Dedifferentiated amniotic fluid mesenchymal stem cell (primary cell): Measurements from ENCODE around the gene B4GALNT3.

Experiments
- DNase-seq: peaks from one replicate; pipeline ENCODE4 v3.0.0-alpha.2; 2016; ENCODE audit errors: extremely low spot score

Gene B4GALNT3

DNA sequence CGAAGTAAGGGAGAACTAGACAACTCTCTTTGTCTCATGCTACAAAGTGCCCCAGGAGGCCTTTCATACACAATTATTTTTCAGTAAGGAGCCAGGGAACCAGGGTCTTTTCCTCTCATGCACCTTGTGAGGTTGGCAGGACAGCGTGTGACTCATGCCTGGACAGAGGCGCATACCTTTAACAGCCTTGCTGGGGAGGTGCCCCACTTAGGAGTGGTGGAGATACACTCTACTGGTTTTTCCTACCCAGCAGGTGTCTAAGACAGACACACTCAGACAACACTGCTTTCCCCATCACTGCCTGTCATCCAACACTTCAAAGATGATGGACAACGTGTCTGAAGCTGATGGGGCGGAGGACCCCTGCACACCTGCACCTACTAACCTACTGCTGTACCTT lies 49.1 kb downstream of the B4GALNT3 start:
- DNase-seq, result no peak

DNA sequence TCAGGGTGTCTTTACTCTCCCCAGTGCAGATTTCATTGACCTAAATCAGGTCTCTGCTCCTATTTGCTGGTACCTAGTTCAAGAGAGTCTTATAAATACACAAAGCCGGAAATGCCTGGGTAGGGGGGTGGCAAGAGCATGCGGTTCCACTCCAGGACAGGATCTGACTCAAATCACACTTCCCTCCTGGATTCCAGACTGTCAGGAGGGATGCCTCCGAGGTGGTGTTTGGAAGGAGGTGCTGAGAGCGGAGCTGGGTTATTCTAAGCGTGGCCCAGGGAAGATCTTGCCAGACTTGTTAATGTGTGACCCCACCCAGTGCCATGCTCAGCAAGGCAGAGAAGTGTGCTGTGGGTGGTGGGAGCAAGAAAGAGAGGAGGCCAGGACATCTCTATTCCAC lies 49.8 kb downstream of the B4GALNT3 start:
- no peak for DNase-seq

DNA sequence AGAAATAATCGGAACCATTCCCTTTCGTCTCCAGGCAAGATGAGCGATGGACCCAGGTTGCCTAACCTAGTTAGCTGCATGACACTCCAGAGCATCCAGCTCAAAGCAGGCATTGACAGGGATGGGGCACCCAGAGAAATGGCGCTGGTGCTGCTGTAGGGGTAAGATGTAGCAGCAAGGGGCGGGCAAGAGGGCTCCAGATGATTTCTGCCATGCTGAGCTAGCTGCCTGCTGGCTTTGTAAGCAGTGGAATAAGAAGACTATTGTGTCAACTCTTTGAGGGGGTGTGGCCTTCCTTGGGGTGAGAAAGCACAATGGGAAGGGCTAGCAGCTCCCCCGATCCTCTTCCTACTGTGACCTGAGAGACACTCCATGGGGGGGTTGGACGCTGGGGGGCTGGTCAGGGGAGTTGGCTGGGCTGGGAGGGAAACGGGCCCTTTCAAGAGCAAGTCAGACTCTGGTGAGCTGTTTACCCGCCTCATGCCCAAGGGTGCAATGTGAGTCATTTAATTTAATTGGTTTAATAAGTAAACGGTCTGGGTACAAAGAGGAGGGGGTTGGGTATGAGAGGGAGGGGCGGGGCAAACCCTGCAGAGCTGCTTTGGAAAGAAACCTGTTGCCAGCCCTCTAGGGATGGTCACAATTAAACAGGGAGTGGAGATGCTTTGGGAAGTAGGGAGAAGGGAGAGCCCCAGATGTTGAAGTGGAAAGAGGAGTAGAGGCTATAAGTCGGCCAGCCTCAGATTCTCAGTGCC lies 50.5 kb downstream of the B4GALNT3 start:
- DNase-seq, result no peak

DNA sequence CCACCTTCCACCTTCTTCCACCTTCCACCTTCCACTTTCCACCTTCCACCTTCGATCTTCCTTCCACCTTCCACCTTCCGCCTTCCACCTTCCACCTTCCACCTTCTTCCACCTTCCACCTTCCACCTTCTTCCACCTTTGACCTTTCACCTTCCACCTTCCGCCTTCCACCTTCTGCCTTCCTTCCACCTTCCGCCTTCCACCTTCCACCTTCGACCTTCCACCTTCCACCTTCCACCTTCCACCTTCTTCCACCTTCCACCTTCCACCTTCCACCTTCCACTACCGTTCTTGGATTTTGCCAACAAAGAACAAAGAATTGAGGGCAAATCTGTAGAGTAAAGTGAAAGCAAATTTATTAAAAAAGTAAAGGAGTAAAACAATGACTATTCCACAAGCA lies 53.2 kb downstream of the B4GALNT3 start:
- no peak for DNase-seq

DNA sequence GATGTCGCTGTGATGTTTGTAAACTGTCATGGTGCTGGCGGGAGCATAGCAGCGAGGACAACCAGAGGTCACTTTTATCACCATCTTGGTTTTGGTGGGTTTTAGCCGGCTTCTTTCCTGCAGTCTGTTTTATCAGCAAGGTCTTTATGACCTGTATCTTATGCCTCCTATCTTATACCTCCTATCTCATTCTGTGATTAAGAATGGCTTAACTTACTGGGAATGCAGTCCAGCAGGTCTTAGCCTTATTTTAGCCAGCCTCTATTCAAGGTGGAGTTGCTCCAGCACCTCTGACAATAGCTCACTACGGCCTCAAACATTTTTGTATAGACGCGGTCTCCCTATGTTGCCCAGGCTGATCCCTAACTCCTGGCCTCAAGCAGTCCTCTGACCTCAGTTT lies 53.7 kb downstream of the B4GALNT3 start:
- DNase-seq, result no peak

DNA sequence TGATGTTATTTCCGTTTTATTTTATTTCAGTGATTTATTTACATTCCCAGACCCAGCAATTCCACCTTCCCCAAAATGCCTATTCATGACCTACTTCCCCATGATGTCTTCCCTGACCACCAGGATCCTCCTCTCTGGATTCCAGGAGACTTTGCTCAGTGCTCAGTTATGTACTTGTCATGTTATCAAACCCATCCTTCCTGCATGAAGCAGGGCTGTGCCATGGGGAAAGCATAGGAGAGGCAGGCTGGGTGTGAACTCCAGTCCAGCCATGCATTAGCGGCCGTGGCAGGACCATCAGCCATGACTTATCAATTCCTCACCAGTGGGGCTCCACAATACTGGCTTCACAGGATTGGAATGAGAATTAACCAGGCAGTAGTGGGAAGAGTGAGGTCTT lies 57.8 kb downstream of the B4GALNT3 start:
- no peak for DNase-seq

DNA sequence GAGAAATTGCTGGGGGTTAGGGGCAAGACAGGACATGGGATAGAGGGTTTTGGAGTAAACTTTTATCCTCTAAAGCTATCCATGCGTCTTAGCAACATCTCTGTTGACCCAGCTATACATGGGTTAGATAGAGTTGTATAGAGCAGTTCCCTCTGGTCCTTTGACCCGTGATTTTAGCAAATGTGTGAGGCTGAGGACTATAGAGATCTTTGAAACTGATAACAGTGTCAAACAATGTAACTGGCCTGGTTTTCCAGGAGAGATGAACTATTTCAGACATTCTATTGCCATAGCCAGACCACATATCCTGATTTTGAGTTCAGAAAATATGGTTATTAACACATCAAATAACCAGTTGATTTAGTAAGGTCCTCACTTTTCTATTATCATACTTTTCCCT lies 60.4 kb downstream of the B4GALNT3 start:
- DNase-seq, result no peak

DNA sequence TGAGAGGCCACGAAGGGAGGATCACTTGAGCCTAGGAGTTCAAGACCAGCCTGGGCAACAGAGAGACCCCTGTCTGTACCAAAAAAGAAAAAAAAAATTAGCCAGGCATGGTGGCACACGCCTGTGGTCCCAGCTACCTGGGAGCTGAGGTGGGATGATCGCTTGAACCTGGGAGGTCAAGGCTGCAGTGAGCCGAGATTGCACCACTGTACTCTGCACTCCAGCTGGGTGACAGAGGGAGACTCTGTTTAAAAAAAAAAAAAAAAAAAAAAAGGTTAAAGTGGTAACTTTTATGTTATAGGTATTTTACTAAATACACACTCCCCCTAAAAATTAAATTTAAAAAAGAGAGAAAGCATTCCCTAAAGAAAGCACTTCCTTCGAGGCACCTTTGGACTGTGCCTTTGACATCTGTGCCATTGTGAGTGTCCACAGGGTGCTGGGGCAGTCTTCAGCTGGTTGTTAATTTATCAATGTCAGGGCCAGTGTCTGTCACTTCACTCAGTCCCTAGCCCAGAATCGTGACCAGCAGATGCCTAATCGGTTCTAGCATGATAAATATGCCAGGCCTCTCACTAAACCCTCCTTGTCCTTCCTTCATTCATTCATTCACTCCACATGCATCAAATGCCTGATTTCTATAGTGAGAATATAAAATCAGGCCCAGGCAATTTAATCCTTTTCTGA lies 63.1 kb downstream of the B4GALNT3 start:
- DNase-seq, result no peak

DNA sequence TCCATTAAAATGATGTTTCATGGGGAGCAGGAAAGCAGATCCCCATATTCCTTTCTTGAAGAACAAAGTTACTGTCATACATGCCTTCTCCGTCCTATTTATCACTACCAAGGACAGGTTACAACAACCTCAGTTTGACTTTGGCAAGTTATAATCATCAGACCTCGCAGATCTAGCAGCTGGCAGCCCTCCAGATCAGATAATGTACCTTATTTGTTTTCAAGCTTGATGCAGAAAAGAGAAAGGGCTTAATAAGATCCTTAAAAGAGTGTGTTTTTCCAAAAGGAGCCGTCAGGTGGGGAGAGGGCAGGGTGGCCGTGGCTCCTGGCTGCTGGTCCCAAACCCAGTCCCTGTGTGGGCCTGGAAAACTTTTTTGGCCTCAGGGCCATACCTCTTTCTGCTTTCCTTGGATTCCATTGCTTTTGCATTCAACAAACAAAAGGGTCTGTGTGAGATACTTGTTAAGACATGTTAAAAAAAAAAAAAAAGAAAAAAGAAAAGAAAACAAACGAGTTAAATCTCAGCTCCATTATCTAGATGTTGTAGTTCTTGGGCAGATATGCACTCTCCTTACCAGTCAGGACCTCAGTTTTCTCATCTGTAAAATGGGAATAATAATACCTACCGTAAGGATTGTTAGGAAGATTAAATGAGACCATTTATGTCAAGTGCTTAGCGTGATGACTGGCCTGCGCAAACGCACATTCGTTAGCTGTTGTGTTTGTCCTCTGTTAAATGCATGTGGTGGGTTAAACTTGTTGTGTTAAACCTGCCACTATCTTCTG lies 64.6 kb downstream of the B4GALNT3 start:
- DNase-seq, result no peak

DNA sequence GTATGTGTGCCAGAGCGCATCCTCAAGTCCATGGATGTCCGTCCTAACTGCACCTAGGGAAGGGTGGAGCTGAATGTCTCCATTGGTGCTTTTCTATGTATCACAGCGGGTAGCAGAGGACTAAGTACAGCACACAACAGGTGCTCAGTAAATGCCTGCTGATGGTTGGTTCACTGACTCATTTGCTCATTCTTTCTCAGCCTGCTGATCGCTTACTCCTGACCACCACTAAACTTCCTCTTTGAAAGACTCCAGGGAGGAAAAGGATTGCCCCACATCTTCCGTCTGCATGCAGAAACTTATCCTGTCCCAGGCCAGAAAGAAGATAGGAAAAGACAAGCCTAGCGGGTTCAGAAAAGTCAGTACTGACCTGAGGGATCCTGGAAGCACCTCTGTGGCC lies 66.3 kb downstream of the B4GALNT3 start:
- no peak for DNase-seq

DNA sequence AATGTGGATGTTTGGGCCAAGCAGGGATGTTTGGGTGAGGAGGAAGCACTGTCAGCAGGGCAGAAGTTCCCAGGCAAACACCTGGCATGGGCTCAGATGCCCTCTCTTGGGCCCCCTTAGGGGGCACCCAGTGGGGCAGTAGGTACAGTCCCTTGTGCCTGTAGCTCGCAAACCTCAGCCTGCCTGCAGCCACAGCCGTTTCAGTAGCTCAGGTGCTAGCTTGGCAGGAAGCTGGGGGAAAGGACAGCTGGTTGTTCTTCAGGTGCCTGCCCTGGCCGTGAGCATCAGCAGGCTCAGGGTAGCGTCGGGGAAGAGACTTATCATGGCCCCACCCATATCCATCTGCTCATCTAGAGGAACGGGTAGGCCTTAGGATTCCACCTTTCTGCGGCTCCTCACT lies 67.5 kb downstream of the B4GALNT3 start:
- no peak for DNase-seq

DNA sequence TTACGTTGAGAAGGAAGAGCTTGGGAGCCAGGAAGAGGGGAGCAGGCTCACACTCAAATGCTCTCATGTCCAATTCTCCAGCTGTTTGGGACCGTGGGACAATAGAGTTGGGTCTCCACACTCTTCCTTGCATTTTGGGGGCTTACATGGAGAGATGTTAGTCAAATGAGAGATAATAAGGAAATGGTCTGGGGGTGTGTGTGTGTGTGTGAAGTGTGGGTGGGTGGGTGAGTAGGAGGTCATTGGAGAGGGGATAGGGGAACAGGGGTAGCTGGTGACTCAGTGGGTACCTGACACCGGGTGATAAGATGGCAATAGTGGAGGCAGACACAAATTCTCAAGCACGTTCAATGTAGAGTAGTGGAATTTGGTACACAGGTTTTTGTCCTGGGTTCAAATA lies 68.0 kb downstream of the B4GALNT3 start:
- DNase-seq, result no peak

DNA sequence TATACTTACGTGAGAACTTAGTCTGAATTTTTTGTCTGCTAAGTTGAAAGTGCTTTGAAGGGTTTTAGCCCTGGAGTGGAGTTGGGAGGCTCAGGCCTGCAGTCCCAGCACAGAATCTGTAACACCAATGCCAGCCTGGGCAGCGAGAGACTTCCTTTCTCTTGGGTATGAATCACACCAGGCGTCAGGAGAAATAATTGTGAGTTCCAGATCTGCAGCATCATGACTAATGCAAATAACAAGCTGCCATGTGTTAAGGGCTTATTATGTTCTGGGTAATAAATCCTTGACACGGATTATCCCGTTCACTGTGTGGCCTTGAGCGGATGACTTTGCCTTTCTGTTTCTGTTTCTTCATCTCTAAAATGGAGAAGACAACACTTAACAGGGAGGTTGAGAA lies 70.6 kb downstream of the B4GALNT3 start:
- no peak for DNase-seq

DNA sequence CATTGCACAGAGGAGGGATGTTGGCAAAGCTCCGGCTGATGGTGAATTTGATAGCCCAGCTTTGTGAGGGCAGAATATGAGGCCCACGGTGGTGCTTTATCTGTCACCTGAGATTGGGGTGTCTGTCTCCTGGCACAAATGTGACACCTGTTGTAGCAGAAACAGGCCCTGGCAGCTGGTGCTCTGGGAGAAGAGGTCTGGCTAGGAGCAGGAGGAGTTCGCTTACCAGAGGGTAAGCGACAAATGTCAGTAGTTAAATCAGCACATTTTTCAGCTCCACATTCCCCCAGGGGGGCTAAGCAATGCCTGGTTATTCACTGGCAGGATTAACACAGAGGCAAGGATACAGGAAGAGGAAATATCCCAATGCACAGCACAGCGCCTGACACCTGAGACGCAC lies 71.1 kb downstream of the B4GALNT3 start:
- DNase-seq, result no peak

DNA sequence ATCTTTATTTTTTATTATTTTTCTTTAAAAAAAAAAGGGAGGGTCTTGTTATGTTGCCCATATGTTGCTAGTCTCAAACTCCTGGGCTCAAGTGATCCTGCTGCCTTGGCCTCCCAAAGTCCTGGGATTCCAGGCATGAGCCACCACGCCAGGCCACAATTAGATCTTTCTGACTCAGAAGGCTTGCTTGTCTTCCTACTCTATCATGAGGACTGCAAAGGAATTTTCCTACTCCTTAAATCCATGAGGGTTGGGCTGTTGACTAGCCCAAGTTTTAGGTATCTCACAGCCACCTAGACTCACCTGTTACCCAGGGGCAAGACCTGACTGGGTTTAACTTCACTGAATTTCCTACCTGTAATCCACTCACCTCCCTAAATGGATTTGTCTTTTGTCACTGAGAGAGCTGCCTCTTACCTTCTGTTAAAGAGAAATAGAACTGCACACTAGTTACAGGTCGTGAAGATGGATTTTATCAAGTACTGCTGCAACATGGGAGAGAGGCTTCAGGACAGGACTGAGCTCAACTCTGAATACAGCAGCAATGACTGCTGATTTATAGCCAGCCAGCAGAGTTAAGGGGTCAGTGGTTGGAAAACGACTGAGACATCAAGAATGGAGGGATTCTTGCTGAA lies 72.3 kb downstream of the B4GALNT3 start:
- DNase-seq, result no peak

DNA sequence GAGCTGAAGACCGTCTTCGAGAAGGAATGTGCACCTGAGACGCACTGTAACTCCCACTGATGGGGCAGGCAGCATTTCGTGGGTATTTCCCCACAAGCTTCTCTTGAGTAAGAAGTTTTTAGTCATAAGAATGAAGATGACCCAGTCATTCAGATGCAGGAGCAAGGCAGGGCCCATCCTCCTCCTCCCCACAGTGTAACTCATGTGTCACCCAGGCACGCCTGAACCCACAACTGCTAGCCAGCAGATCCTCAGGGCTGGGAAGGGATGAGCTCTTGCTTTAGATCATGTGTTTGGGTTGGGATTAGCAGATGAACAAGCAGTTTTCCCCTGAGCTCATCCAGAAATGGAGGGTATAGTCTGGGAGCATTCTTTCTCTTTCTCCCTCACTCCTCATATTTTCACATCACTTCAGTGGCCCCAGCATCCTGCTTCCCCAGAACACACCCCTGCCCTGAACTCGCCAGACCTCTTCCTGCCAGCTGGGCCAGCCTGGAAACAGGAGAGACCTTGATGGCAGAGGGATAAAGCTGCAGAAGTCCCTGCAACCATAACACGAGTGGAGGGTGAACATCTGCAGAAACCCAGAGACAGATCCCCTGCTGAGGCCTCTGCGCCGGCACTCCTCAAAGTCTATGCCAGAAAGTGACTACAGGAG lies 73.3 kb downstream of the B4GALNT3 start:
- peak; percentile 78 for DNase-seq

DNA sequence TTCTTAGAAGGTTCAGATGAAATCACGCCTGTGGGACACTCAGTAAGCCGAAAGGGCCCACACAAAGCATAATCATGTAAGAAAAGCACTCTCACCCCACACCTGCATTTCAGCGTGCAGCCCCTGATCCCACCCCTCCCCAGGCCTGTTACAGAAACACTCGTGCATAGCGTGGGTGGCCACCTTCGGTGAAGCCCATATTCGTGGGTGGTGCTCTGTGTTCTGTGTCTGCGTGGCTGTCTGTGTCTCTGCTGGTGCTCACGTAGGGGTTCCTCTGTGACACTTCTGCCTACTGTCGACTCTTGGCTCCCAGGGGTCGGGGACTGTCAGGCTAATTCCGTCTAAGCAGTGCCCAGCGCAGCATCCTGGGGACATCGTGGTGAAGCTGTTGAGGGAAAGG lies 74.0 kb downstream of the B4GALNT3 start:
- DNase-seq, result no peak

DNA sequence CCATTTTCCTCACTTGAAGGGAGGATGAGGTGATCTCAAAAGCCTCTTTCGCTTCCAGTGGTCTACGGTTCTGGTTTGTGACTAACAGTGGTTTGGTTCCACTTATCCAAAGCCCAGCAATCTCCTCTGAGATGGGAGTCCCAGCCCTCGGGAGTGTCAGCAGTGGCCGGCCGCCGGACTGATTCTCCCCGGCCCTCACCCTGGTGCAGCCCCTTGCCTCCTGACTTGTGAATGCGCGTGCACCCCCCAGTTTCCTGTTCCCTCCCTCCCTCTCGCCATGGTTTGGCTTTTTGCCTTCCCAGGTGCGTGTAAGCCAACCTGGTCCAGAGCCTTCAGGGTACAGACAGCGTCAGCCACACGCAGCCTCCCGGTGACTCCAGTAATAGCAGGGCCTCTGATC lies 74.5 kb downstream of the B4GALNT3 start:
- no peak for DNase-seq

DNA sequence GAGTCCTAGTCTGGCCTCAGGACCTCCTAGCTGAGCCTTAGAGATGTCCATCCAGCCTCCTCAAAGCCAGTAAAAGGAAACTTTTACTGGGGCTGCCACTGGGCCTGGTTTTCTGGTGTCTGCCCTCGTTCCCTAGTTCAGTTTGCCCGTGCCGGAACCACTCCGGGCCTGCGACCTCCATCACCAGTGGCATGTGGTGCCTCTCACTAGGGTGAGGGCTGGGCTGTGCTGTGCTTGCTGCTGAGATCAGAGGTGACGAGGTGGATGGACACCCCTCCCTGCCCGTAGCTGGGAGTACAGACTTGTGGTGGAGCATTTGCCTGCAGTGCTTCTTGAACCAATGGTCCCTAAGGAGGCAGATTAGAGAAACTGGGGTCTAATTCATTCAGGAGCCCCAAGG lies 75.7 kb downstream of the B4GALNT3 start:
- no peak for DNase-seq

DNA sequence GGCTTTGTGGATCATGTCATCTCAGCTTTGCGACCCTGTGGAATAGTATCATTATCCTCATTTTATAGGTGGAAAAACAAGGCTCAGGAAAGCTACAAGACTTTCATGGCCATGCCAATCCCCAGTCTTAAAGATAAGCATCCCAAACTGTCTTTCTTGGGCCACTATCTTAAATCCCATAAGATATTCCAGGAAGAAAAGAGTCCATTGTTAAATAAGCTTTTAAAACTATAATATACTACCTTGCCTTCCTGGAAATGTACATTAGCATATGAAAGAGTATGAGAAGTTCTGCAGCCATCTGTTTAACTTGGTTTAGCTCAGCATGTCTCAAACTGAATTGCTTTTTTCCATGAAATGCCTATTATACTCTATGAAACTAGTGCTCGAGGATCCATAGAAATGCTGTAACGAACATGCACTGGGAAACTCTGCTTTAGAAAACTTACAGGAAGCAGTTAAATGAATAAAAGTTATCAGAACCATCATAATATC lies 77.1 kb downstream of the B4GALNT3 start:
- DNase-seq, result no peak

DNA sequence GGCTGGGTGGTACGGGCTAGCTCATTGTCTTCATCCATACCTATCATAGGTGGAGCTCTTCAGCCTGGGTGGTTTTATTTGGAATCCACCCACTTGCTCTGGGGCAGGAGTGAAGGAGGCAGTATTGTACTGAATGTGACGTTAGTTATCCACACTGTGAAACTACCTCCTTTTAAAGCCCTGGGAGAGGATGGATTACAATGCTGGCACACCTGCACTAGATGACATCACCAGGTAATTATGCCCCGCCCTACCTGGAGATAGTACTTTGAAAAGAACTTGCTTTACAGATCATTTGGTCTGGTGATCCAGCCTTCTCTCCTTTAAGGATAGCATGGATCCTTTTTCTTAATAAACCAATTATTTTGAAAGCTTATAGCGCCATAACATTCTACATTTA lies 78.0 kb downstream of the B4GALNT3 start:
- DNase-seq, result no peak
